BE2C (cell line): ENCODE results near the gene NACC1.
A peak's percentile ranks its signal among the peaks of the same experiment; 100 is the strongest.

Experiments
- DNase-seq: peaks from one replicate; pipeline ENCODE4 v3.0.0-alpha.2; 2020
- H3K27me3 ChIP-seq: fragments of 250-450 bp; sonication (Bioruptor Pico); 2 replicates; pipeline ENCODE4 v1.5.1; 2020; ENCODE audit warnings: mild to moderate bottlenecking
- H3K36me3 ChIP-seq: fragments of 250-450 bp; sonication (Bioruptor Pico); 2 replicates; pipeline ENCODE4 v1.5.1; 2020; ENCODE audit warnings: mild to moderate bottlenecking
- H3K4me1 ChIP-seq: fragments of 250-450 bp; sonication (Bioruptor Pico); 2 replicates; pipeline ENCODE4 v1.5.1; 2020
- H3K4me3 ChIP-seq: 2 replicates; pipeline ENCODE4 v1.5.1; 2011; ENCODE audit warnings: low read depth, low read length
- H3K9me3 ChIP-seq: fragments of 250-450 bp; sonication (Bioruptor Pico); 2 replicates; pipeline ENCODE4 v1.5.1; 2020
- TF ChIP-seq, protein P1 (sequence below): IDR thresholded peaks from 2 replicates; pipeline ENCODE4 v1.5.1; 2012; ENCODE audit warnings: mild to moderate bottlenecking, low read depth, low read length

Gene NACC1

GRCh38 chr19:13093407-13094105, 24.5 kb upstream of the NACC1 start:
- H3K27me3 ChIP-seq = no peaks in the 10 kb centered on the region
- DNase-seq = peak; percentile 88

DNA sequence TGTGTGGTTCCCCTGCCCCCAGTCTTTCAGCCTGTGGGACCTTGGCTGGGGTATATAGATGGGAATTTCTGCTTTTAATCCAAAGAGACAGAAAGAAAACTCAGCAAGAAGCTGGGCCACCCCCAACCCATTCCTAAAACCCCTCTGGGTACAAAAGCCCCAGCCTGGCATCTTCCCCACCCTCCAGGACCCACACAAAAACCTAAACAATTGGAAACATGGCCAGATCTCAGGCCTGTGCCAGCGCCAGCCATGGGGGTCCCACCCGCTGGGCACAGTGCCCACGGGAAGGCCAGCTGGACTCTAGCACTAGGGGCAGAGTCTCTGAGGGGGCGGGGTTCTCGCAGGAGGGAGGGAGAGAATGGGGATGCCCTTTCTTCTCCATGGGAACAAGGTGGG, 24.0 kb upstream of the NACC1 start:
- no peaks in the 10 kb centered on the region for H3K27me3 ChIP-seq
- 0 out of 2 replicates have a peak overlapping the region, but pooled peaks have one; percentile 10 for H3K4me3 ChIP-seq
- peaks cover 49% of the 10 kb centered on the region for H3K4me1 ChIP-seq
- peak; percentile 52 for DNase-seq
- TF ChIP-seq, protein P1, sequence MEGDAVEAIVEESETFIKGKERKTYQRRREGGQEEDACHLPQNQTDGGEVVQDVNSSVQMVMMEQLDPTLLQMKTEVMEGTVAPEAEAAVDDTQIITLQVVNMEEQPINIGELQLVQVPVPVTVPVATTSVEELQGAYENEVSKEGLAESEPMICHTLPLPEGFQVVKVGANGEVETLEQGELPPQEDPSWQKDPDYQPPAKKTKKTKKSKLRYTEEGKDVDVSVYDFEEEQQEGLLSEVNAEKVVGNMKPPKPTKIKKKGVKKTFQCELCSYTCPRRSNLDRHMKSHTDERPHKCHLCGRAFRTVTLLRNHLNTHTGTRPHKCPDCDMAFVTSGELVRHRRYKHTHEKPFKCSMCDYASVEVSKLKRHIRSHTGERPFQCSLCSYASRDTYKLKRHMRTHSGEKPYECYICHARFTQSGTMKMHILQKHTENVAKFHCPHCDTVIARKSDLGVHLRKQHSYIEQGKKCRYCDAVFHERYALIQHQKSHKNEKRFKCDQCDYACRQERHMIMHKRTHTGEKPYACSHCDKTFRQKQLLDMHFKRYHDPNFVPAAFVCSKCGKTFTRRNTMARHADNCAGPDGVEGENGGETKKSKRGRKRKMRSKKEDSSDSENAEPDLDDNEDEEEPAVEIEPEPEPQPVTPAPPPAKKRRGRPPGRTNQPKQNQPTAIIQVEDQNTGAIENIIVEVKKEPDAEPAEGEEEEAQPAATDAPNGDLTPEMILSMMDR = no peak
- H3K9me3 ChIP-seq = no peaks in the 10 kb centered on the region
- H3K36me3 ChIP-seq = no peaks in the 10 kb centered on the region

More at GRCh38 chr19:13093407-13094105, 24.5 kb upstream of the NACC1 start:
- TF ChIP-seq, protein P1 = peak; percentile 93
- no peaks in the 10 kb centered on the region for H3K36me3 ChIP-seq
- no peaks in the 10 kb centered on the region for H3K9me3 ChIP-seq
- 0 out of 2 replicates have a peak overlapping the region, but pooled peaks have one; percentile 10 for H3K4me3 ChIP-seq
- H3K4me1 ChIP-seq = peaks cover 49% of the 10 kb centered on the region

DNA sequence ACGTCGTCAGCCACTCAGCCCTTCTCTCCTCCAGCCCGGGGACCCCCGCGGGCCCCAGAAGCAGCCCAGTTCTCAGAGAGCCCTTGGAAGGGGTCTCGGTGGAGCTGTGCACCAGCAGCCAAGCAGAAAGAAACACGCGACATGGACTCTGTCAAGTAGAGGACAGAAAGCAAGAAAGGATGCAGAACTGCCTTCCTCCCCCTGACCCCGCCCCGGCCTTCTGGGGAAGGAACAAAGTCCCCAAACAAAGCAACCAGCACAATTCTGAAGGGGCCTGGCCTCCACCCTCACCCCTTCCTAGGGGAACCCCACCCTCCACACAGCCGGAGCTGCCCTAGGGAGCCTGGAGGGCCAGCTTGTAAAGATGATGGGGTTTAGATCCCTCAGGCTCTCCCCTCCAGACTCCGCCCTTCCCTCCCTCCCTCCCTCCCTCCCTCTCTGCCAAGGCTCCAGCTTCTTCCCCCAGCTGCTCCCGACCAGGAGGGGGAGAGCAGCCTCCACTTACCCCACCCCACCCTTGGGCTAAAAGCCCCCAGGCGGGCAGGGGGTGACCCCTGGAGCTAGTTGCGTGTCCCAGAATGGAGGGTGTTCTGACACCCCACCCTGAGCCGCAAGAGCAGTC, 23.2 kb upstream of the NACC1 start:
- TF ChIP-seq, protein P1 = no peak
- peaks cover 49% of the 10 kb centered on the region for H3K4me1 ChIP-seq
- no peaks in the 10 kb centered on the region for H3K27me3 ChIP-seq
- no peaks in the 10 kb centered on the region for H3K9me3 ChIP-seq
- H3K36me3 ChIP-seq = no peaks in the 10 kb centered on the region
- H3K4me3 ChIP-seq = no peak overlapping the region
- DNase-seq = peak; percentile 49

DNA sequence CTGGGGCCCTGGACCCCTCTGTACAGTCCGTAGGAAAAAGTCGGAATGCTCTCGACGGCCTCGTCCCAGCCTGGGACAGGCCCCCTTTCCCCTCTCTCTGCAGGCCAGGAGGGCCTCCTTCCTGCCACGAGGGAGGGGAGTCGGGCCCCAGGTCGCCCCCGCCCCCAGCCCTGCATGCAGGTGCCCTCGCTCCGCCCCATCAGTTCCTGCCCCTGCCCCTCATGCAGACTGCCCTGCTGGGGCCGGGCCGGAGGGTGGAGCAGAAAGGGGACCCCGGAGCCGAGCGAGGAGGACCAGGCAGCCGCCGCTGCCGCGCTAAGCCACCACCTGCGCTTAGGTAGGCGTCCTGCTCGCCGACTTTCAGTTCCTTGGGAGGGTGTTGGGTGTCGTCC, 22.7 kb upstream of the NACC1 start:
- no peak overlapping the region for H3K4me3 ChIP-seq
- H3K36me3 ChIP-seq = 0 out of 2 replicates have a peak, but pooled peaks cover 3% of the 10 kb centered on the region
- no peaks in the 10 kb centered on the region for H3K9me3 ChIP-seq
- no peak for DNase-seq
- peaks cover 44% of the 10 kb centered on the region for H3K4me1 ChIP-seq
- H3K27me3 ChIP-seq = no peaks in the 10 kb centered on the region
- TF ChIP-seq, protein P1 = no peak

DNA sequence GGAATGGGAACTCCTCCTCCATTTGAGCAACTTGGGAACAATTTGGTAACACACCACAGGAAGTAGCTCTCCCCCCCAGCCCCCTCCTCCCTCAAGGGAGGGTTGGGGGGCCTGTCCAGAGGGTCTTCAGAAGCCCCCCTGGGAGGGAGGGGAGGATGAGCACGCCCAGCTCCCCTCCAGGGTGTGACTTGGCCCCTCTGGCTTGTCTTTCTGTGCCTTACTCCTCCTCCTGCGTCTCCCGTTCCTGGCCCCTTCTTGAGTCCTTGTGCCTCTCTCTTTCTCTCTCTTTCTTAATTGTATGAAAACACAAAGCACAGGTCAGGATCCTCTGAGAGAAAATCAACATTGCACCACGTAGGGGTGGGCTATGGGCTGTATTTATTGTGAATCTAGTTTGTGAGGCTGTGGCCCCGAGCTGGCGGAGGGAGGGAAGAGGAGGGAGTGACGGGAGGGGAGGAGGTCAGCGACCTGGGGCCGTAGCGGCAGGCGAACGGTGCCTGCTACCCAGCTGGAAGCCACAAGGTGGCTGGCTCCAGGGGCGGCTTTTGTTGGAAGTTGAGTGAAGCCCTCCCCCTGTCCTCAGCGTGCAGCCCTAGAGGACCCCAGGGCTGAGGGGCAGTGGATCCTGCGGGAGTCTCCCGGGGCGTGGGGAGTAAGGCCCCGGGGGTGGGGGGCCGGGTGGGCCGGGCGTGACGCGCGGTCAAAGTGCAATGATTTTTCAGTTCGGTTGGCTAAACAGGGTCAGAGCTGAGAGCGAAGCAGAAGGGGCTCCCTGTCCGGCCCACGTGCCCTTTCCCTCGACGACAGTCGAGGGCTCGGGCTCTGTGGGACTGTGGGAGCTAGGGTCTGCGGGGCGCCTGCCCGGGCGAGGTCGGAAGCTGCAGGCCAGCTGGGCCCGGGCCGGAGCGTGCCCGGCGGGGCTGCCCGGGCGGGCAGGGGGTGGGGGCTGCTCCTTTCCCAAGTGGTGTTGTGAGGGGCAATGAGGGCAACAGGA, 21.8 kb upstream of the NACC1 start:
- Histone ChIP-seq H3K4me3 (peak overlapping the region; percentile 11), H3K36me3 (0 out of 2 replicates have a peak, but pooled peaks cover 3% of the 10 kb centered on the region), H3K9me3 (no peaks in the 10 kb centered on the region), H3K27me3 (no peaks in the 10 kb centered on the region), H3K4me1 (peaks cover 38% of the 10 kb centered on the region)
- TF ChIP-seq, protein P1 = peak; percentile 34
- DNase-seq = peak; percentile 68
